ENCODE results near the gene LTO1.
A peak's percentile ranks its signal among the peaks of the same experiment; 100 is the strongest.

Gene LTO1

DNA sequence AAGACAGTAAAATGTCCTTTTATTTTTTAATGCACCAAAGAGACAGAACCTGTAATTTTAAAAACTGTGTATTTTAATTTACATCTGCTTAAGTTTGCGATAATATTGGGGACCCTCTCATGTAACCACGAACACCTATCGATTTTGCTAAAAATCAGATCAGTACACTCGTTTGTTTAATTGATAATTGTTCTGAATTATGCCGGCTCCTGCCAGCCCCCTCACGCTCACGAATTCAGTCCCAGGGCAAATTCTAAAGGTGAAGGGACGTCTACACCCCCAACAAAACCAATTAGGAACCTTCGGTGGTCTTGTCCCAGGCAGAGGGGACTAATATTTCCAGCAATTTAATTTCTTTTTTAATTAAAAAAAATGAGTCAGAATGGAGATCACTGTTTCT, 35.3 kb downstream of the LTO1 start:
- DNase-seq (ENCODE audit: extremely low spot score) = no peak
- CTCF ChIA-PET = interaction anchor here (1.3 kb wide), 1 partner anchor 538 kb away, joined by 3 read pairs; no protein-coding TSS in a partner anchor
- TF ChIP-seq, protein P1, sequence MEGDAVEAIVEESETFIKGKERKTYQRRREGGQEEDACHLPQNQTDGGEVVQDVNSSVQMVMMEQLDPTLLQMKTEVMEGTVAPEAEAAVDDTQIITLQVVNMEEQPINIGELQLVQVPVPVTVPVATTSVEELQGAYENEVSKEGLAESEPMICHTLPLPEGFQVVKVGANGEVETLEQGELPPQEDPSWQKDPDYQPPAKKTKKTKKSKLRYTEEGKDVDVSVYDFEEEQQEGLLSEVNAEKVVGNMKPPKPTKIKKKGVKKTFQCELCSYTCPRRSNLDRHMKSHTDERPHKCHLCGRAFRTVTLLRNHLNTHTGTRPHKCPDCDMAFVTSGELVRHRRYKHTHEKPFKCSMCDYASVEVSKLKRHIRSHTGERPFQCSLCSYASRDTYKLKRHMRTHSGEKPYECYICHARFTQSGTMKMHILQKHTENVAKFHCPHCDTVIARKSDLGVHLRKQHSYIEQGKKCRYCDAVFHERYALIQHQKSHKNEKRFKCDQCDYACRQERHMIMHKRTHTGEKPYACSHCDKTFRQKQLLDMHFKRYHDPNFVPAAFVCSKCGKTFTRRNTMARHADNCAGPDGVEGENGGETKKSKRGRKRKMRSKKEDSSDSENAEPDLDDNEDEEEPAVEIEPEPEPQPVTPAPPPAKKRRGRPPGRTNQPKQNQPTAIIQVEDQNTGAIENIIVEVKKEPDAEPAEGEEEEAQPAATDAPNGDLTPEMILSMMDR (IDR thresholded peaks at IDR 0.05; ENCODE audit: control extremely low read depth, extremely low read depth, low read depth, missing control alignments) = no peak
- POLR2A ChIA-PET = interaction anchor here (0.6 kb wide), 1 partner anchor 558 kb away, joined by 3 read pairs; no protein-coding TSS in a partner anchor

DNA sequence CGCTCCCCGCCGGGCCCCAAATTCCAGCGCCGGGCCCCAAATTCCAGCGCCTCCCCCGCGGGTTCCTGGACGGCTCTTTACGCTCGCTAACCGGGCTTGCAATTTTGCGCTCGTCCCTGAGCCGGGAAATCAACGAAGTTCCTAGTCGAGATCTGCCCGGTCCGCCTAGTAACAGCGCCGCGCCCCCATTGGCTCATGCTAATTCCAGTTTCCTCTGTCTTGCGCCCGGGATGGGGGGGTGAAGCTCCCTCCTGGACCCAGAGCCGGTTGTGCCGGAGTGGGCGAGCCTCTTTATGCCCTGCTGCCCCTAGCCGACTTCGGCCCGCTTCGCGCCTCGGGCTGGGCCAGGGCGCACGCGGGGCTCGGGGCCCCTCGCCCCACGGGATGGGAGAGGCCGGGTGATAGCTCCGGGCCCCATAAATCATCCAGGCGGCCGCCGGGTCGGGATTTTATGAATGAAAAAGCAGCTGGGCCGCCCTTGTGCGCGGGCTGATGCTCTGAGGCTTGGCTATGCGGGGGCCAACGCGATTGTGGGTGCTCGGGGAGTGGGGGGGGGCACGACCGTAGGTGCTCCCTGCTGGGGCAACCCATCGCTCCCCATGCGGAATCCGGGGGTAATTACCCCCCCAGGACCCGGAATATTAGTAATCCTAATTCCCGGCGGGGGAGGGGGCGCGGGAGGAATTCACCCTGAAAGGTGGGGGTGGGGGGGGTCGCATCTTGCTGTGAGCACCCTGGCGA, 36.0 kb downstream of the LTO1 start:
- CTCF ChIA-PET = no interaction called here
- POLR2A ChIA-PET = interaction anchor here (0.6 to 0.7 kb wide), 2 partner anchors 558 to 761 kb away, joined by 3 to 9 read pairs; no protein-coding TSS in a partner anchor
- DNase-seq (ENCODE audit: extremely low spot score) = peak; percentile 69
- TF ChIP-seq, protein P1 (IDR thresholded peaks at IDR 0.05; ENCODE audit: control extremely low read depth, extremely low read depth, low read depth, missing control alignments) = no peak

DNA sequence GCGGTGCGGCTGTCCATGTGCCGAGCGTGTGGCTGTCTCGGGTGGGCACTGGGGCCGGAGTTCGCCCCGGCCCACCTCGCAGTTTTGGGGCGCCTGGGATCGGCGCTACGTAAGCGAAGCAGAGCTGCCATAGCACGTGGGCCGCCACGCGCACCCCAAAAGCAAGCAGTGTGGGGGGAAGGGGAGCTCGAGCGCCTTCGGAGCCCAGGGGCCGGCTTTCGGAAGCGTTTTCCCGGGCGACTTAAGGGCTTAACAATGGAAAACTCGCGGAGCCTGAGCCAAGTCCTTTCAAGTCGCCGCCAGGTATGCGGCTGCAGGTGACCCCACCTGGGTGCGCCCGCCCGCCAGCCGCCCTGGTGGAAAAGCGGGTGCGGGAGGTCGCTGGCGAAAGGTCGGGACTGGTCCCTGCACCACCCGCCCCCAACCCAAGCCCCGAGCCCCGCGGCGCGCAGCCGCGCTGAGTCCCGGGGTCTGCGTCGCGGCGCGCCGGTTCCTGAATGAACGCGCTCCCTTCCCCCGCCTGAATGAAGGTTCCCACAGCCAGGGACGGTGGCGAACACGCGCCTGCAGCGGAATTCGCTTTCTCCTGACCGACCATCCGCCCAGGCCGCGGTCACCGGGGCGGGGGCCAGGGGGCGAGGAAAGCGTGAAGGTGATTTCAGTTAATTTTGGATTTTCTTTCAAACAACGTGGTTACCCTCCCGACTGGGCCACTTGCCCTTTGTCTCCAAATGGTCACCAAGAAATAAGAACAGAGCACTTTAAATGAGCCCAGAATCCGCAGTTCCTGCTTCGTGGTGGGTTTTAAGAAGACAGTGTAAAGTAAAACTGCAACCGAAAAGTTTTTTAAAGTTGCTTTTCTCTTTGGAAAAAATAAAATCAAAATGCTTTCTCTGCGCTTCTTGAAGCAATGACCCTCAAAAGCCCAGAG, 36.9 kb downstream of the LTO1 start:
- TF ChIP-seq, protein P1 (IDR thresholded peaks at IDR 0.05; ENCODE audit: control extremely low read depth, extremely low read depth, low read depth, missing control alignments) = no peak
- POLR2A ChIA-PET = no interaction called here
- no peak for DNase-seq (ENCODE audit: extremely low spot score)
- CTCF ChIA-PET = no interaction called here

DNA sequence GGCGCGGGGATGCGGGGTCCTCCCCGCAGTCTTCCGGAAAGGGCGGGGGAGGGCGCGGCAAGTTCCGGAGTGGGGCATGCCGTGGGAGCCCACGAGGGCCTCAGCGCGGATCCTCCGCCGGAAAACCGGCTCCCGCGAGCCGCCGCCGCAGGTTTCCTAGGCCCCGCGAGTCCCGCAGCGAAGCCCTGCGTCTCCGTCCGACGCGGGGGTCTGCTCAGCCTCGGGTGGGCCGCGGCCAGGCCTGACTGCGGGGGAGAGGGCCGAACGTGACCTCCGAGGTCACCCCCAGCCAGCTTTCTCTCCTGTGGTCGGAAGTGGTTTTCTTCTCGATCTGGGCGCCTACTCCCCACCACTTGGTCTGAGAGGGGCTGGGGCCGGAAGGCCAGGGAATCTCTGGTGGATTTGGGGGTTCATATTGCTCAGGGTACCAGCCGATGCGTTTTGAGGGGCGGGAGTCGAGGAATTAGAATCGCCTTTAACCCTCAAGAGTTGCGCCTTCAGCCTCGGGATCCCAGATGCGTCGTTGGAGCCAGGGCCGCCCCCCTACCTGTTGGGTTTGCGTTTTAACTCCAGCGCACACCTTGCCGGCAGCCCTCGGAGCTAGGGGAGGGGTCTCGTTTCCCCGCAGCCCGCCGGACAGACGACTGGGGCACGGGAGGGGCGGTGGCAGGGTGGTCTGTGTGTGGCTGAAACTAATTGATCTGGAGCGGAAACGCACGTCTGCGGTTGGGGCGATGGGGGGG, 37.8 kb downstream of the LTO1 start:
- ChIA-PET CTCF (no interaction called here), POLR2A (no interaction called here)
- no peak for DNase-seq (ENCODE audit: extremely low spot score)
- TF ChIP-seq, protein P1 (IDR thresholded peaks at IDR 0.05; ENCODE audit: control extremely low read depth, extremely low read depth, low read depth, missing control alignments) = no peak

DNA sequence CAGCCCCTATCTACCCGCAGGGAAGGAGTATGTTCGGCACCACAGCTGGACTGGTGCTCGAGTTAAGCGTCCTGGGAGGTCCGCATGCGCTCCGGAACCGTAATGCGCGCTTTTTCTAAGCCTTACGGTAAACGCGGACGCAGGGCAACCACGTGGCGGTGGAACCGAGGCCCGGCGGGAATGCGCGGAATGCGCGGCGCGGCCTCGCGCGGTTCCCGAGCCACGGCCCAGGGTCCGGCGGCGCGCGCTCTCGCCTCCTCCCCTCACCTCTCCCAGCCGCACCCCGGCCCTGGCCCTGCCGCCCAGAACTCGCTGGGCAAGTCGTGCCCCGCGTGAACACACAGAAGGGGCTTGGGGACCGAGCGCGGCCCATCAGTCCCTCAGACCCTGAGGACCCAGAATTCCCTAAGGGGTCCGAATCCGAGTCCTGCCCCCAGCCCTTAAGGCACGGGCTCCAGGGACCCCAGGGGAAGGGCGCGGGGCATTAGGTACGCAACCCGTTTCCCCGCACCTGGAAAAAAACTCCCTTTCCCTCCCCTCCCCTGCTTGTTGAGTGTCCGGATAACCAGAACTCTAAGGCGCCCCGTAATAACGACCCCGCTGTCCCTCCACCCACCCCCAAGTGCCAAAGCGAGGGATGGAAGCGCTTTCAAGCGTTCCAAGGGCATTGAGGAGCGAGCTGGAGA, 38.5 kb downstream of the LTO1 start:
- CTCF ChIA-PET = interaction anchor here (0.7 to 1.6 kb wide), 3 partner anchors 34 to 535 kb away, joined by 3 read pairs; no protein-coding TSS in a partner anchor
- TF ChIP-seq, protein P1 (IDR thresholded peaks at IDR 0.05; ENCODE audit: control extremely low read depth, extremely low read depth, low read depth, missing control alignments) = no peak
- no peak for DNase-seq (ENCODE audit: extremely low spot score)
- POLR2A ChIA-PET = no interaction called here

Data from GM10248 (cell line).